Vagina (tissue), 2 donors: ENCODE results near the gene JAK2. TPM values are rescaled to one million over a fixed set of nuclear protein-coding genes. Genes with fewer than 3 reads are reported as not detected.

Source experiments
- DNase-seq, 2 donors: peaks; one replicate each; pipeline ENCODE4 v3.0.0-alpha.2; 2017; ENCODE audit errors: extremely low spot score in 2 of 2
- H3K27ac ChIP-seq: fragments of 200-600 bp; sonication (generic); one replicate; pipeline ENCODE4 v1.5.1; 2019
- H3K27me3 ChIP-seq: fragments of 200-600 bp; sonication (generic); one replicate; pipeline ENCODE4 v1.5.1; 2019
- H3K36me3 ChIP-seq, 2 donors: fragments of 200-600 bp; sonication (generic); one replicate each; pipeline ENCODE4 v1.5.1; 2017 to 2019
- H3K4me1 ChIP-seq: fragments of 200-600 bp; sonication (generic); one replicate; pipeline ENCODE4 v1.5.1; 2019
- H3K4me3 ChIP-seq, 2 donors: fragments of 200-600 bp; sonication (generic); 1 replicate in 1 of 2; 2 replicates in 1 of 2; pipeline ENCODE4 v1.5.1; 2016 to 2019
- H3K9me3 ChIP-seq: fragments of 200-600 bp; sonication (generic); one replicate; pipeline ENCODE4 v1.5.1; 2019
- CTCF ChIP-seq, 3 experiments: fragments of 450-650 bp in 2 of 3; fragments of 200-600 bp in 1 of 3; sonication (generic) in 1 of 3; IDR thresholded peaks; one replicate each; pipeline ENCODE4 v1.5.1; 2017 to 2019; ENCODE audit warnings: antibody characterized with exemption in 3 of 3, mild to moderate bottlenecking in 2 of 3, moderate library complexity in 2 of 3
- POLR2A ChIP-seq, 2 donors: fragments of 450-650 bp; IDR thresholded peaks; one replicate each; pipeline ENCODE4 v1.6.1; 2017; ENCODE audit warnings: antibody characterized with exemption in 2 of 2, mild to moderate bottlenecking in 2 of 2, moderate library complexity in 2 of 2
- POLR2AphosphoS5 ChIP-seq, 2 donors: sonication (generic); formaldehyde crosslinking; IDR thresholded peaks; one replicate each; pipeline ENCODE4 v1.9.0; 2017; ENCODE audit warnings: antibody characterized with exemption in 2 of 2, mild to moderate bottlenecking in 2 of 2, low read depth in 1 of 2; ENCODE audit not compliant: insufficient read depth in 1 of 2
- intact Hi-C: fragments of 100-400 bp; cut with DNase I; formaldehyde crosslinking; loops from one replicate; pipeline ENCODE4 v1.15.1; 2023
- total RNA-seq: library from RNA; depleted of rRNA; stranded (reverse); fragments of >200 nt; gene quantifications from one replicate; pipeline ENCODE4 v1.2.3, GENCODE V29; 2016

JAK2 gene
- total RNA-seq, 1 donor from 2014 or later: 25.8 TPM

DNA sequence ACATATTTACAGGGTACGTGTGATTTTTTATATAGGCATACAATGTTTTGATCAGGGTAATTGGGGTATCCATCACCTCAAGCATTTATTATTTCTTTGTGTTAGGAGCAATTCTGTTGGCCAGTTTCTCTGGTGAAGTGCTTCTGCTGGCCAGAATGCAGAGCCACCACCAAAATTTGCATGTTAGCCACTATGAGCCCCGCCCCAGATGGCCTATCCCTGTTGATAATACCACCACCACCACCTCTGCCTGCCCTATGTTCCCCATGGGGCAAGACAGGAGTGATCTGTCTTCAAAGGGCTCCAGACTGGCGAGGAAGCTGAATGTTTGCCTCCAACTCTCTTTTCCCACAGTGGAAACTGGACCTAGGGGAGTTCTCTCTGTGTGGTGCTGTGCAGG lies 26.0 kb upstream of the JAK2 start:
- DNase-seq: no peak
- H3K36me3 ChIP-seq: no peaks in the 10 kb centered on the region
- intact Hi-C loops: no loop called here
- H3K27me3 ChIP-seq: no peaks in the 10 kb centered on the region
- TF ChIP-seq POLR2A (IDR thresholded peaks at IDR 0.05) (no peak), POLR2AphosphoS5 (IDR thresholded peaks at IDR 0.05; ENCODE audit: insufficient read depth in 1 of 2, low read depth in 1 of 2) (no peak), CTCF (IDR thresholded peaks at IDR 0.05) (no peak)
- H3K4me1 ChIP-seq: no peaks in the 10 kb centered on the region
- no peak overlapping the region for H3K4me3 ChIP-seq
- H3K9me3 ChIP-seq: no peaks in the 10 kb centered on the region
- H3K27ac ChIP-seq: no peak overlapping the region

GRCh38 chr9:4962085-4962484 lies 23.0 kb upstream of the JAK2 start:
- no peak for TF ChIP-seq POLR2A (IDR thresholded peaks at IDR 0.05)
- TF ChIP-seq CTCF (IDR thresholded peaks at IDR 0.05): no peak
- no peak for TF ChIP-seq POLR2AphosphoS5 (IDR thresholded peaks at IDR 0.05; ENCODE audit: insufficient read depth in 1 of 2, low read depth in 1 of 2)
- intact Hi-C loops: no loop called here
- no peak for DNase-seq

GRCh38 chr9:4964540-4964939 lies 20.5 kb upstream of the JAK2 start:
- intact Hi-C loops: no loop called here
- Histone ChIP-seq H3K4me1 (no peaks in the 10 kb centered on the region), H3K36me3 (no peaks in the 10 kb centered on the region), H3K27me3 (no peaks in the 10 kb centered on the region), H3K4me3 (no peak overlapping the region), H3K9me3 (no peaks in the 10 kb centered on the region), H3K27ac (no peak overlapping the region)
- no peak for DNase-seq
- no peak for TF ChIP-seq CTCF (IDR thresholded peaks at IDR 0.05)
- TF ChIP-seq POLR2AphosphoS5 (IDR thresholded peaks at IDR 0.05; ENCODE audit: insufficient read depth in 1 of 2, low read depth in 1 of 2): no peak
- TF ChIP-seq POLR2A (IDR thresholded peaks at IDR 0.05): no peak

More at GRCh38 chr9:4962085-4962484, 23.0 kb upstream of the JAK2 start:
- no peak overlapping the region for H3K27ac ChIP-seq
- H3K9me3 ChIP-seq: no peaks in the 10 kb centered on the region
- H3K4me1 ChIP-seq: no peaks in the 10 kb centered on the region
- no peaks in the 10 kb centered on the region for H3K36me3 ChIP-seq
- H3K27me3 ChIP-seq: no peaks in the 10 kb centered on the region
- H3K4me3 ChIP-seq: no peak overlapping the region

- Histone ChIP-seq H3K9me3 (no peaks in the 10 kb centered on the region), H3K36me3 (no peaks in the 10 kb centered on the region), H3K4me1 (no peaks in the 10 kb centered on the region), H3K27me3 (no peaks in the 10 kb centered on the region), H3K4me3 (no peak overlapping the region), H3K27ac (no peak overlapping the region)
- no peak for TF ChIP-seq POLR2A (IDR thresholded peaks at IDR 0.05)
- TF ChIP-seq POLR2AphosphoS5 (IDR thresholded peaks at IDR 0.05; ENCODE audit: insufficient read depth in 1 of 2, low read depth in 1 of 2): no peak
- no peak for TF ChIP-seq CTCF (IDR thresholded peaks at IDR 0.05)
- no peak for DNase-seq
- intact Hi-C loops: no loop called here
Observed at GRCh38 chr9:4965174-4965821, 19.8 kb upstream of the JAK2 start.

DNA sequence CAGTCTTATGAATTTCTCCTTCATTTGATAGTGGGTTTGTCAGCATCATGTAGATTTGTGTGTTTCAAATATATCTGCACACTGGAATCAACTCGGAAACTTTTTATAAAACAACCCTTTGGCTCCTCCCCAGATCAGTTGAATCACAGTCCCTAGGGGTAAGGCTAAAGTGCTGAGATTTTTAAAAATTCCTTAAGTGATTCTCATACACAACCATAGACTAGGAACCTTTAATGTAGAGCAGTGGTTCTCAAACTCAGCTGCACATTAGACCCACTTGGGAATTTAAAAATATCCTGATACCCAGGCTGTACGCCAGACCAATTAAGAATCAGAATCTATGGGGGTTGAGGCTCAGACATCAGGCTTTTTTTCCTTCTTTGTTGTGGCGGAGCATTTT lies 17.5 kb upstream of the JAK2 start:
- intact Hi-C loops: no loop called here
- Histone ChIP-seq H3K27me3 (no peaks in the 10 kb centered on the region), H3K4me1 (no peaks in the 10 kb centered on the region), H3K9me3 (no peaks in the 10 kb centered on the region), H3K27ac (no peak overlapping the region), H3K36me3 (no peaks in the 10 kb centered on the region), H3K4me3 (no peak overlapping the region)
- TF ChIP-seq POLR2A (IDR thresholded peaks at IDR 0.05): no peak
- no peak for TF ChIP-seq POLR2AphosphoS5 (IDR thresholded peaks at IDR 0.05; ENCODE audit: insufficient read depth in 1 of 2, low read depth in 1 of 2)
- TF ChIP-seq CTCF (IDR thresholded peaks at IDR 0.05): no peak
- DNase-seq: no peak
